ENCODE data around the gene ARHGAP42. TPM values are rescaled to one million over a fixed set of nuclear protein-coding genes. Genes with fewer than 3 reads are reported as not detected.
A peak's percentile ranks its signal among the peaks of the same experiment; 100 is the strongest.

The ARHGAP42 gene
- total and polyA plus RNA-seq, 2 of the 13 experiments (the other 11 are each of a cell fraction or from before 2014, with no cell fraction given), result 2.5 to 4.3 TPM

- no peaks in the 10 kb centered on the region; the same call in 1 of the 2 replicates for H3K4me1 ChIP-seq (ENCODE audit: insufficient read depth, low read length)
- in situ Hi-C loops (cut with HindIII; ENCODE audit: extremely low pct_ligation_motif_present, low pct_unique_long_range_greater_than_20kb) (no loop called here), intact Hi-C loops (cut with micrococcal nuclease; ENCODE audit: unreplicated experiment) (no loop called here)
- peak; percentile 52 to 57; a peak in 3 of 4 replicates for TF ChIP-seq MAFK (conservative IDR thresholded peaks at IDR 0.05 in 1 of 2, IDR thresholded peaks at IDR 0.05 in 1 of 2; ENCODE audit: low read length in 2 of 2)
- TF ChIP-seq TRAFD1 (CRISPR knock-in tag; IDR thresholded peaks at IDR 0.05; ENCODE audit: borderline replicate concordance), result no peak
- no peak for TF ChIP-seq ZNF574 (CRISPR knock-in tag; IDR thresholded peaks at IDR 0.05)
- no peak for TF ChIP-seq REPIN1 (CRISPR knock-in tag; IDR thresholded peaks at IDR 0.05; ENCODE audit: borderline replicate concordance, low read depth)
- no peak for TF ChIP-seq CBX2 (IDR thresholded peaks at IDR 0.05; ENCODE audit: low read depth, low read length)
- no peak for TF ChIP-seq CBX2 (CRISPR knock-in tag; IDR thresholded peaks at IDR 0.05; ENCODE audit: low read depth)
- TF ChIP-seq MAFF (IDR thresholded peaks at IDR 0.05; ENCODE audit: low read depth, low read length), result peak; percentile 42
- no peak for TF ChIP-seq HDAC6 (IDR thresholded peaks at IDR 0.05; ENCODE audit: low read depth, low read length)
- CTCF ChIA-PET (ENCODE audit: low intra/inter-chr PET ratio, low total read pairs), result no interaction called here
- H3K9me3 ChIP-seq (ENCODE audit: low read length), result no peaks in the 10 kb centered on the region
- 56% methylated on average over 4 of the region's 4 CpGs for WGBS (ENCODE audit: low lambda C conversion rate)
- no peak for ATAC-seq
- POLR2A ChIA-PET, result no interaction called here
- H3K9ac ChIP-seq (ENCODE audit: insufficient read depth, low read depth, low read length), result no peak overlapping the region
- no peaks in the 10 kb centered on the region for H3K36me3 ChIP-seq (replicated peaks in 1 of 2; ENCODE audit: control insufficient read depth in 1 of 2, insufficient read depth in 2 of 2, low read length in 2 of 2)
- no peak overlapping the region for H3K27ac ChIP-seq (ENCODE audit: extremely low read length, insufficient read depth, low read length)
- no peak overlapping the region for H2AFZ ChIP-seq (ENCODE audit: low read length)
- no peaks in the 10 kb centered on the region for H3K27me3 ChIP-seq (ENCODE audit: control insufficient read depth in 1 of 2, insufficient read depth in 2 of 2, low read length in 2 of 2)
- no TSS peak for BruUV-seq (replicated peaks)
- no peaks in the 10 kb centered on the region for H3K79me2 ChIP-seq (ENCODE audit: insufficient read depth, low read length)
- DNase-seq (ENCODE audit: low spot score), result no peak
- no peak overlapping the region for H3K4me2 ChIP-seq (ENCODE audit: low read depth, low read length)
- no peak for FAIRE-seq
- no peaks in the 10 kb centered on the region for H4K20me1 ChIP-seq (ENCODE audit: insufficient read depth, low read length)
- no peak overlapping the region for H3K4me3 ChIP-seq (replicated peaks in 1 of 3; ENCODE audit: insufficient read depth in 1 of 3, low read depth in 2 of 3, low read length in 3 of 3)
These were observed 154.8 kb downstream of the ARHGAP42 start for GRCh38 chr11:100841711-100842407.

All from HepG2 (cell line).